ENCODE measurements around the gene BICDL1. TPM values are rescaled to one million over a fixed set of nuclear protein-coding genes. Genes with fewer than 3 reads are reported as not detected.
"Not testable (repeated sequence)": the region's sequence is repeated elsewhere in the genome, so short reads cannot be mapped to it uniquely, and the experiment has no call there.

The BICDL1 gene, protein sequence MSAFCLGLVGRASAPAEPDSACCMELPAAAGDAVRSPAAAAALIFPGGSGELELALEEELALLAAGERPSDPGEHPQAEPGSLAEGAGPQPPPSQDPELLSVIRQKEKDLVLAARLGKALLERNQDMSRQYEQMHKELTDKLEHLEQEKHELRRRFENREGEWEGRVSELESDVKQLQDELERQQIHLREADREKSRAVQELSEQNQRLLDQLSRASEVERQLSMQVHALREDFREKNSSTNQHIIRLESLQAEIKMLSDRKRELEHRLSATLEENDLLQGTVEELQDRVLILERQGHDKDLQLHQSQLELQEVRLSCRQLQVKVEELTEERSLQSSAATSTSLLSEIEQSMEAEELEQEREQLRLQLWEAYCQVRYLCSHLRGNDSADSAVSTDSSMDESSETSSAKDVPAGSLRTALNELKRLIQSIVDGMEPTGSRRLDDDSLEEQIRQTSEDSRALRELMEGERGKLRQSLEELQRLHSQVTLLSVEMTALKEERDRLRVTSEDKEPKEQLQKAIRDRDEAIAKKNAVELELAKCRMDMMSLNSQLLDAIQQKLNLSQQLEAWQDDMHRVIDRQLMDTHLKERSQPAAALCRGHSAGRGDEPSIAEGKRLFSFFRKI
- total RNA-seq, result 25.4 TPM

DNA sequence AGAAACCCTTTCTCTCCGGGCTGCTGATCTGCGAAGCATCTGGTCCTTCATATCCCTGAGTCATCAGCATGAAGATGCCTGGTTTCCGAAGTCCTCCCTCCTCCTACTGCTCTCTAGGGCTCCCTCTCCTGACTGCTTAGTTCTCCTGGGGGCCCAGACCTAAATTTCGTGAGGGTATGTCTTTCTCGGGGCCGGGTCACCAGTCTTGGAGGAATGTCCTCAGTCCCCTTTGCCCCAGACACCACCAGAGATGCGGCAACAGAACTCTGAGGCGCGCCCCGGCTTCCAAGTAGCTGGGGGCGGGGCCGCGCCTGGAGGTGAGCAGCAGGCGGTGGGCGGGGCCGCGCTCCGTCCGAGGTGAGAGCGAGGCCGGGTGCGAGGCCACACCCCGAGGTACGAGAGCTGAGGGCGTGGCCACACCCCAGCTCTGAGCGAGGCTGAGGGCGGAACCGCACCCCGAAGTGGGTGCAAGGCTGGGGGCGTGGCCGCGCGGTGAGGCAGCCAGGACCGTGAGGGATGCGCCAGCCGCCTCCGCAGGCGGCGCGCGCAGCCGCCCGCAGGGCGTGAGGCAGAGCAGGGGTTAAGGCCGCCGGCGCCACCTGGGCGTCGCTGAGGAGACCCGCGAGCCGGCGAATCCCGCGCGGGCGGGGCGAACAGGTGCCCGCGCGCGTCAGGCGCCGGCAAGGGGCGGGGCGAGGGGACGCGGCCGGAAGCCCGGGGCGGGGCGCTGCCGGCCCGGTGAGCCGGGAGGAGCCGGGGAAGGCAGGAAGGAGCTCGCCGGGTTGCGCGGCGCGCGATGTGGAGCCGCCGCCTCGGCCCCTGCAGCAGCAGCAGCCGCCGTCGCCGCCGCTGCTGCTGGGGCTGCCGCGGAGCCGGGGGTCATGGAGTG lies at the start of gene BICDL1:
TSS of gene BICDL1 (plus strand) at position 765 of the 889 bp plus-strand sequence. CDS start 633 bp downstream, outside the sequence.
- peak; percentile 76 for DNase-seq

DNA sequence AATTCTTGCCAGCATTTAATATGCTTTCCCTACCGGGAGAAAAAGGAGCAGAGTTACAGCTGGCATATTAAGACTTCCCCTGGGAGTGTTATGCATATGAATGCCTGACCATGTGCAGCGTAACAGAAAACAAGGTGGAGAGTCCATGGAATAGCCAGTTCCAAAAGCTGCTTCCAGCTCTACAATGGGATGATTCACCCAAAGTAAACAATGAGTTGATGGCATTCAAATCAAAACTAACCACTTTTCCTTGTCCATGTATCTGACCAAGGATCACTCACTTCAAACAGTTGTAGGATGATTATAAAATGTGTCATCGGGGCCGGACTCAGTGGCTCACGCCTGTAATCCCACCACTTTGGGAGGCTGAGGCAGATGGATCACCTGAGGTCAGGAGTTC lies 48.1 kb upstream of the BICDL1 start:
- no peak for DNase-seq

DNA sequence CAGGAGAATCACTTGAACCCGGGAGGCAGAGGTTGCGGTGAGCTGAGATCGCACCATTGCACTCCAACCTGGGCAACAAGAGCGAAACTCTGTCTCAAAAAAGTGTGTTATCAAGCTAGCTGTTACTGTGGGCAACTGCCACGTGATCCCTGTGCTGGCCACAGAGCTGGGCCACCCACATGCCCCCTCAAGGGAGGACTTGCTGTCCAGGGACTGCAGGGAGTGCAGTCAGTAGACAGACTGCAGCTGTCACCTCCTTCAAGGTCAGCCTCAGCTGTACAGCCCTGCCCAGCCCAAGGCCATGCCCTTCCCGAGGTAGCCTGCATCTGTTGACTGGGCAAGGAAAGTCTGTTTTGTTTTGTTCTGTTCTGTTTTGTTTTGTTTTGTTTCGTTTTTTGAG lies 46.6 kb upstream of the BICDL1 start:
- no peak for DNase-seq

DNA sequence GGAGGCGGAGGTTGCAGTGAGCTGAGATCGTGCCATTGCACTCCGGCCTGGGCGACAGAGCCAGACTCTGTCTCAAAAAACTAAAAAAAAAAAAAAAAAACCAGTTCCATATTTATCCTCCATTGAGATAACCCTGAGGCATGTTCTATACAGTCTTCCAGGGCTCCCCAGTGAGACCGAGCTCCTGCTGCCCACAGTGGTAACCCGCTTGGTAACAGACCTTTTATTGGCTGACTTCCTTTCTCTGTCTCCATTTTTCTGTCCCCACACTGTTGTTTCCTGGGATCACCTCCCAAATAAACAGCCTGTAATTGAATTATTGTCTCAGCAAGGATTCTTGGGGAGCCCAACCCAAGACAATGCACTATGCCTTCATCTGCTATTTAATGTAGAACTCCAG lies 42.8 kb upstream of the BICDL1 start:
- no peak for DNase-seq

DNA sequence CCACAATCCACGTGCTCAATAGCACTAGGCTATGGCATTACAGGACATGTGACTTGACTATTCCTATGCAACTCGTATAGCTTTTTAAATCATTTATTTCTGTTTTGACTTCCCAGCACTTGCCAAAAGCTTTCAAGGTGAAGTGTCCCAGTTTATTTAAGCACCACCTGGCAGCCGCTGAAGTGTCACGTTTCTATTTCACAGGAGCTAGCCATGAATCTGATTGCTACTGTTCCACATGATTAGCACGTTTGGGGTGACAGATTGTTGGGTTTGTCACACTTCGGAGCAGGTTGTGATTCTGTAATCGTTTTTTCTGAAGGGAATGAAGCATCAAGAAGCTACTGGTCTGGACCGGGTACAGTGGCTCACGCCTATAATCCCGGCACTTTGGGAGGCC lies 39.9 kb upstream of the BICDL1 start:
- DNase-seq, result no peak

DNA sequence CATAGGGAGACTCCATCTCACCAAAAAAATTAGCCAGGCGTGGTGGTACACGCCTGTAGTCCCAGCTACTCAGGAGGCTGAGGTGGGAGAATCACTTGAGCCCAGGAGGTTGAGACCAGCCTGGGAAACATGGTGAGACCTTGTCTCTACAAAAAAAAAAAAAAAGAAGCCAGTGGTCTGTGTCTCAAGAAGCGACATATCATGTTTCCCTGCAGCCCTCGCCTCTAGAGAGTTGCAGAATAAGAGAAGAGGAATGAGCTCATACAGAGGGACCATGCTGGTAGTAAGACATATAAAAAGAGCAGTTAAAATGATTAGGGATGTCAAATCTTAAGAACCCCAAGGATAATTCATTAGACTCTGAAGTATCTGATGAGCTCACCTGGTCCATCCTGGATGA lies 39.4 kb upstream of the BICDL1 start:
- DNase-seq, result no peak

DNA sequence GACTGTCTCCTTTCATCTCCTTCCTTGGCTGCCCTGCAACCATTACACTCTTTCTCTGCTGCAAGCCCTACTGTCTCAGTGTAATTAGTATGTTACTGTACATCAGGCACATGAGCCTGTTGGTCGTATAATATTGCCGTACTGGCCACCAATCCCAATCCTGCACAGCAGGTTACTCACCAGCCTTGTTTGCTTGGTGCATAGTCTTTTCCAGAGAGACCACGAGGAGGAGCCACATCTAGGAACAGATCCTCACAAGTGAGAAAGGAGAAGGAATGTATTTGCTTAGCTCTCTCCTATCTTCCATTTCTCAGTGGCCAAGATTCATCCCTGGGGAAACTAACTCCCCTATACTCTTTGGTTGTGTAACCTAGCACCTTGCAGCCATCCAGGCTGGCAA lies 33.0 kb upstream of the BICDL1 start:
- no peak for DNase-seq

DNA sequence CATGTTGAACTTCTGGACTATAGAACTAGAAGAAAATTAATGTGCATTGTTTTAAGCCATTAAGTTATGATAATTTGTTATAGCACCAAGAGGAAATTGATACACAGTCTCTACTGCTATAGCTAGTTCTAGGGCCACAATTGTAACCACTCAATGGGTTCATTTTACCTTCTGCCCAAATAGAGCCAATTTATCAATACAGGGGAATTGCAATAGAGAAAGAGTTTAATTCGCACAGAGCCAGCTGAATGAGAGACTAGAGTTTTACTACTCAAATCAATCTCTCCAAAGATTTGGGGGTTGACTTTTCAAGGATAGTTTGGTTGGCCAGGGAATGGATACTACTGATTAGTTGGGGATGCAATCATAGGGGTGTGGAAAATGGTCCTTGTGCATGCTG lies 31.9 kb upstream of the BICDL1 start:
- DNase-seq, result no peak

DNA sequence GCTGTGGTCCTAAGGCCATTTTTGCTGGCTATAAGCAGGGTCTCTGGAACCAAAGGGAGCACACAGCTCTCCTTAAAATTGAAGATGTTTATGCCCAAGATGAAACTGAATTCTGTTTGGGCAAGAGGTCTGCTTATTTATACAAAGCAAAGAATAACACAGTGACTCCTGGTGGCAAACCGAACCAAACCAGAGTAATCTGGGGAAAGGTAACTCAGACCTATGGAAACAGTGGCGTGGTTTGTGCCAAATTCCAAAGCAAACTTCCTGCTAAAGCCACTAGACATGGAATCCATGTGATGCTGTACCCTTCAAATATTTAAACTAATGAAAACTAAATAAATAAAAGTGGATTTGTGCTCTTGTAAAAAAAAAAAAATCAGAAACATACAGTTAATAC lies 29.6 kb upstream of the BICDL1 start:
- DNase-seq, result no peak

DNA sequence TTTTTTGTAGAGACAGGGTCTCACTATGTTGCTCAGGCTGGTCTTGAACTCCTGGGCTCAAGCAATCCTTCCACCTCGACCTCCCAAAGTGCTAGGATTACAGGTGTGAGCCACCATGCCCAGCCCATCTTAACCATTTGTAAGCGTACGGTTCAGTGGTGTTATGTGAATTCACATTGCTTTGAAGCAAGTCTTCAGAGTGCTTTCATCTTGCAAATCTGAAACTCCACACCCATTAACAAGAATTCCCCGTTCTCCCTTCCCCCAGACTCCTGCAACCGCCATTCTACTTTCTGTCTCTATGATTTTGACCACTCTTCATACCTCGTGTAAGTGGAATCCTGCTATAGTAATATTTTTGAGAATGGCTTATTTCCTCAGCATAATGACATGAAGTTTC lies 24.9 kb upstream of the BICDL1 start:
- no peak for DNase-seq

DNA sequence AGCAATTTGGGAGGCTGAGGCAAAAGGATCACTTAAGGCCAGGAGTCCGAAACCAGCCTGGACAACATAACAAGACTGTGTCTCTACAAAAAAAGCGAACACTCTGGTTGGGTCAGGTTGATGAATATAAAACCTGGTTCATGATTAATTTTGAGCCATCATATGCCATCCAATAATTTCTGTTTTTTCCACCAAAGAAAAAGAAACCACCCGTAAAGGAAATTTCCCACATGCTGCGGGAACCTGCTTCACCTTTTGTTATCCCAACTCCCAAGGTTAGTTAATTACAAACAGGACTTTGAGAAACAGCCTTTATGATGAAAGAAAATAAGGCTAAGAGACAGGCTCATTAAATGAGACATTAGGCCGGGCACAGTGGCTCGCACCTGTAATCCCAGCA lies 24.1 kb upstream of the BICDL1 start:
- no peak for DNase-seq

DNA sequence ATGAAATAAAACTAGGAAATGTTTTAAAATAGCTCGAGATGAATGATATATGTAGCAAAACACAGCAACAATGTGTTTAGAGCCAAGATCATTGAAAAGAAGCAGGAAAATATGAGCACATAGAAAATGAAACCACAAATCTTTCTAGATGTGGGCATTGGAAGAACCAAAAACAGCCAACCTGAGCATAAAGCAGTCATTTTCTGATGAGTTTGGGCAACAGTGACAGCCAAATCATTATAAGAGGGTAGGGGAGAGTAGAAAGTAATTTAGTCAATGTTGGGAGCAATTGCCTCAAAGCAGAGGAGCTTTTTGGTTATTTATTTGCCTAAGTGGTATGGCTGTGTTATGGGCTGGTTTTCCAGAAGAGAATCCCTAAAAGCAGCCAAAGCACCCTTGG lies 8.8 kb upstream of the BICDL1 start:
- DNase-seq, result no peak

DNA sequence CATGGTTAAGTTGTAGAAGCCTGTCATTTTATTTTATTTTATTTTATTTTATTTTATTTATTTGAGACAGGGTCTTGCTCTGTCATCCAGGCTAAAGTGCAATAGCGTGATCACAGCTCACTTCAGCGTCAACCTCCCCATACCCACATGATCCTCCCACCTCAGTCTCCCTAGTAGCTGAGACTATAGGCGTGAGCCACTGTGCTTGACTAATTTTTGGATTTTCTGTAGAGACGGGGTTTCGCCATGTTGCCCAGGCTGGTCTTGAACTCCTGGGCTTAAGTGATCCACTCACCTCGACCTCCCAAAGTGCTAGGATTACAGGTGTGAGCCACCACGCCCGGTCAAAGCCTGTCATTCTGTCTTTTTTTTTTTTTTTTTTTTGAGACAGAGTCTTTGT lies 8.3 kb upstream of the BICDL1 start:
- DNase-seq, result not testable (repeated sequence)

DNA sequence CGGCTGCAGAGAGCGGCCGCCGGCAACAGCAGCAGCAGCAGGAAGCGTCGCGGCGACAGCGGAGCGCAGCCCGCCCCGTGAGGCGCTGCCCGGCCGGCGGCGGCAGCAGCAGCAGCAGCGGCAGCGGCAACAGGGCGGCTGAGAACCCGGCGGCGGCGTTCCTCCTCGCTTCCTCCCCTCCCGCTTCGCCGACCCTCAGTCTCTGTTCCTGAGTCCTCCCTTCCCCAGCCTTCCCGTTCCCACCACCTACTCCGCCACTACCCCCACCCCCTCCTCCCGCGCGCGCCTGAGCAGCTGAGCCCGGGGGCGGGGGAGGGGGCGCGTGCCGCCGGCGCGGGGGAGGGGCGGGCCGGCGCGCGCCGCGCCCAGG lies 310 bp downstream of the BICDL1 start:
- peak; percentile 55 for DNase-seq

DNA sequence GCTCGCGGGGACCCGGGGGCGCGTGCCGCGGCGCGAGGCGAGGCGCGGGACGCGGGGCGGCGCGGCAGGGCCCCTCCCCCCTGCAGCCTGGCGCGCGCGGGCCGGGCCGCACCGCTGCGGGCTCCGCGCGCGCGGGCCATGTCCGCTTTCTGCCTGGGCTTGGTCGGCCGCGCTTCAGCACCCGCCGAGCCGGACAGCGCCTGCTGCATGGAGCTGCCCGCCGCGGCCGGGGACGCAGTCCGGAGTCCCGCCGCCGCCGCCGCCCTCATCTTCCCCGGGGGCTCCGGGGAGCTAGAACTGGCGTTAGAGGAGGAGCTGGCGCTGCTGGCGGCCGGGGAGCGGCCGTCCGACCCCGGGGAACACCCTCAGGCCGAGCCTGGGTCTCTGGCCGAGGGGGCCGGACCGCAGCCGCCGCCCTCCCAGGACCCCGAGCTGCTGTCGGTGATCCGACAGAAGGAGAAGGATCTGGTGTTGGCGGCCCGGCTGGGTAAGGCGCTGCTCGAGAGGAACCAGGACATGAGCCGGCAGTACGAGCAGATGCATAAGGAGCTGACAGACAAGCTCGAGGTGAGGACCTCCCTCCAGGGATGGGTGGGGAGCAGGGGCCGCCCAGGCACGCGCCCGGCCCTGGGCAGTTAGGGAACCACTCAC lies 820 bp downstream of the BICDL1 start:
- peak; percentile 15 for DNase-seq

DNA sequence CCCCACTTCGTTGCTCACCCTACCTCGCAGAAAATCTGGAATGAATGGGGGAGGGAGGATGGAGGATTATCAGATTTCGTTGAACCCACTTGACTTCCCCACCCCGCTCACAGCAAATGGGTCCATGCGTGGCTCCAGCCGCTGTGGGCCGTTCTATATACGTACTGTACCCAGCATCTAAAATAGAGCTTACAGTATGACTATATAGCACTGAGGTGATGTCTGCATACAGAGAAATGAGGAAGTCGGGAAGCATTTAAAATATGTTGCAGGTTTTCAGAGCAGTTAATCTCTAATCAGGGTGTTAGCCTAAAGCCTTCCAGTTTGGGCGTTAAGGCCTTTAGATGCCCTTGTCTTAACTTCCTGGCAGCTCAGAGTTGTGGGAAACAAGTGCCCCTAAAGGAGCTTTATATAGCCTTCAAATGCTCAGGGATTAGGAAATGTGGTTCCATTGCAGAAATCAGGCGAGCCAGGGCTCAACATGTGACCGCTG lies 1.4 kb downstream of the BICDL1 start:
- no peak for DNase-seq

DNA sequence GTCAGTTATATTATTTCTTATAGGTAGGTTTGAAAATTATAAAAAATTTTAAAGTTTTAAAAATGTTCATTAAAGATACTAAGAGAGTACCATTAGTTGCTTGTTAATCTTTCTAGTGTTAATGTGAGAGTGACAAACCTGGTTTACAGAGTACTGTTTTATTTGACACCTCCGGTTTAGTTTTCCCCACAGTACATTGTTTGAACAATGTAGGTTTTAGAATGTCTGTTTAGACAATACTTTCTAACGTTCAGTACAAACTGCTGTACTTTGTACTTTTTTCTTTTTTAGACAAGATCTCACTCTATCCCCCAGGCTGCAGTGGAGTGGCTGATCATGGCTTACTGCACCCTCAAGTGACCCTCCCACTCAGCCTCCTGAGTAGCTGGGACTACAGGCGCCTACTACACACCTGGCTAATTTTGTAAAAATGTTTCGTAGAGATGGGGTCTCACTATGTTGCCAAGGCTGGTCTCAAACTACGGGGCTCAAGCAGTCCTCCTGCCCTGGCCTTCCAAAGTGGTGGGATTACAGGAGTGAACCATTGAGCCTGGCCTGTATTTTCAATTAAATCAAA lies 3.2 kb downstream of the BICDL1 start:
- DNase-seq, result no peak

DNA sequence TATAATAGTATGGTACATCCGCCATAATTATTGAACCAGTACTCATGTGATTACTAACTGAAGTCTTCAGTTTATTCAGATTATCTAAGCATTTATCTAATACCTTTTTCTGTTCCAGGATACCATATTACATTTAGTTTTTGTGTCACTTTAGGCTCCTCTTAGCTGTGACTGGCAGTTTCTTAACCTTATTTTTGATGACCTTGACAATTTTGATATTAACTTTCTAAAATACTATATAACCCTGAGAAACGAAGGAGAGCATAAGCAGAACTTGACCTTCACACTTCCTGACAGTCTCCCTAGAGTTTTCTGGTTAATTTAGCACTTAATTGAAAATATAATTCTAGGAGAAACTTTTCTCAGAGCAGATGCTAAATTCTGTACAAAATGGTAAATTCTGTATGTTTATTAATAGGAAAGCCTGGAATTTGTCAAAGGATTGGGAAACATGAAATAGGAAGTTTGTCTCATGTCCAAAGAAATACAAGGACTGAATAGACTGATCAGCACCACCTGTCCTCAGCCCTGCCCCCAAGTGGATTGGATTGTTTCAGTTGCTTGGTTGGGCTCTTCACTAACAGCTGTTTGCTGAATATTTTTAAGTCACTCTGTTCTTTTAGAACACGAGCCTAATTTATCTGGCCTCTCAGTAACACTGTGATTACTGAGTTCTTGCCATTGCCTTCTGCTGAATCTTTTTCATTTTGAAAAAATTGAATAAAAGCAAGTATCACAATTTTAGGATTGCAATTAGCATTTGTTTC lies 6.0 kb downstream of the BICDL1 start:
- no peak for DNase-seq

DNA sequence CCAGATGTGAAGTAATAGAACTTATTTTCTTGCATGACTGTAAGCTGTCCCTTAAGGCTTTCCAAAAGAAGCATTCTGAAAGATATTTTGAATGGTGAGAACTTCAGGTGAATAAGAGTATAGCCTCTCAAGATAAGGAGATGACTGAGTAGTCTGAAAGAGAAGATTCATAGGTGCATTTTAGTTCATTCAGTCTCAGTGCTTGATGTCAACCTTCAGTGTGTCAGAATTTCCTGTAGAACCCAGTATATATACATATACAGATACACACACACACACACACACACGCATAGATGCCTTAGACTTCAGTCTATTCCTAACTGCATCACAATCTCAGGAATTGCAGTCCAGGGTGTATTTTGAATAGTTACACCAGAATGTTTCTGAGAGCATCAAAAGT lies 7.4 kb downstream of the BICDL1 start:
- DNase-seq, result no peak

DNA sequence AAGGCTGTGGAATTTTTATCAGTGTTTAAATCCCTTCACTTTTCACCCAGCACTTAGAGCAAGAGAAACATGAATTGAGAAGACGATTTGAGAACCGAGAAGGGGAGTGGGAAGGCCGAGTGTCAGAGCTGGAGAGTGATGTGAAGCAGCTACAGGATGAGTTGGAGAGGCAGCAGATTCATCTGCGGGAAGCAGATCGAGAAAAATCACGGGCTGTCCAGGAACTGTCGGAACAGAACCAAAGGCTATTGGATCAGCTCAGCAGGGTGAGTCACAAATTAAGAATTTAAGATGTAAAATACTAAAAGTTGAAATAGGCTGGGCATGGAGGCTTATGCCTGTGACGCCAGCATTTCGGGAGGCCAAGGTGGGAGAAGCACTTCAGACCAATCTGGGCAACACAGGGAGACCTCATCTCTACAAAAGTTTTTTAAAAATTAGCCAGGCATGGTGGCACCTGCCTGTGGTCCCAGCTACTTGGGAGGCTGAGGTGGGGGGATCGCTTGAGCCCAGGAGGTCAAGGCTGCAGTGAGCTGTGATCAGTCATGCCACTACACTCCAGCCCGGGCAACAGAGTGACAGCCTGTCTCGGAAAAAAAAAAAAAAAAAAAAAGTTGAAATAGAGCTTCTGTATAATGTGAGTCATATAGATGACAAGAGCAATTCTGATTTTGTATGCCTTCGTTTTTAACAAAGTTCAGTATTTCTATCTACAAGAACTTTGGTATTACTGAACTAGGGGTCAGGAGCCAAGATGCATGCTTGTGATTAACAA lies 9.6 kb downstream of the BICDL1 start:
- DNase-seq, result no peak

DNA sequence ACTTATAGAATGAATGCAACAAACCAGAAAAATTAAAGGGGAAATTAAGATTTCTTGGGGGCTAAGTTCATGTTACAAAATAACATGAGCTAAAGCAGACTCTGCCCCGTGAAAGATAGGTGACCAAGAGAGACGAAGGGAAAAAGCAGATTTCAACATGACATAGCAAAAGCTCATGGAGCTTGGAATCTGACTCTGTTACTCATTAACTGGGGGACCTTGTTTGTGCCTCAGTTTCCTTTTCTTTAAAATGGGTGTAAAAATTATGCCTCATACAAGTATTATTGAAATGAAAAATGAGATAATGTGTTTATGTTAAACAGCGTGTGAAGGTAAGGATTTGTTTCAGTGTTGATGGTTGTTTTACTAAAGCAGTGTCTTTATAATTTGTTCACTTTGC lies 11.5 kb downstream of the BICDL1 start:
- DNase-seq, result no peak

Data from occipital lobe (tissue), 2 donors.